Measurements from ENCODE around the gene PHC3.
A peak's percentile ranks its signal among the peaks of the same experiment; 100 is the strongest.

The PHC3 gene

DNA sequence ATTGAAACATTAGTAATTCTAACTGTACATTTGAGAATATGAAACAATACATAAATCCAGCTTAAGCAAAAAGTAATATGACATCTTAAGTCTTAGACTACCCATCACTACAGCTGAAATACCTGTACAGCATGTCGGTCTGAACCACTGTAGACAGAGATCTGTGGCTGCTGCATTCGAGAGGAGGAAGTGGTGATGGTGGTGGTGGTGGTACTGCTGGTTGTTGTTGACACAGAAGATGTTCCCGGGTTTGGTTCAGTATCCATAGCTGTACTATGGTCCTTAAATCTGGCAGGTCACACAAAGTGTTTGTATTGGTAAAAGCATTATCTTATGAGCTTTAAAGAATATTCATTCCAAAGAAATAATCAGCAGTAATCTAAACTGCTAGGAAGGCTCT, 2.9 kb downstream of the PHC3 start:
- DNase-seq (ENCODE audit: low read depth in 1 of 2, low spot score in 1 of 2) = peak in 1 of 2 experiments; percentile 44
- Histone ChIP-seq H3K27ac (replicated peaks) (no peak overlapping the region), H3K27me3 (ENCODE audit: insufficient read depth, poor library complexity, severe bottlenecking) (no peaks in the 10 kb centered on the region), H3K4me3 (replicated peaks; ENCODE audit: insufficient read depth, low read length) (no peak overlapping the region)
- peak; percentile 81 for TF ChIP-seq SPI1 (IDR thresholded peaks at IDR 0.05; ENCODE audit: borderline replicate concordance, low read depth)
- TF ChIP-seq, protein P1, sequence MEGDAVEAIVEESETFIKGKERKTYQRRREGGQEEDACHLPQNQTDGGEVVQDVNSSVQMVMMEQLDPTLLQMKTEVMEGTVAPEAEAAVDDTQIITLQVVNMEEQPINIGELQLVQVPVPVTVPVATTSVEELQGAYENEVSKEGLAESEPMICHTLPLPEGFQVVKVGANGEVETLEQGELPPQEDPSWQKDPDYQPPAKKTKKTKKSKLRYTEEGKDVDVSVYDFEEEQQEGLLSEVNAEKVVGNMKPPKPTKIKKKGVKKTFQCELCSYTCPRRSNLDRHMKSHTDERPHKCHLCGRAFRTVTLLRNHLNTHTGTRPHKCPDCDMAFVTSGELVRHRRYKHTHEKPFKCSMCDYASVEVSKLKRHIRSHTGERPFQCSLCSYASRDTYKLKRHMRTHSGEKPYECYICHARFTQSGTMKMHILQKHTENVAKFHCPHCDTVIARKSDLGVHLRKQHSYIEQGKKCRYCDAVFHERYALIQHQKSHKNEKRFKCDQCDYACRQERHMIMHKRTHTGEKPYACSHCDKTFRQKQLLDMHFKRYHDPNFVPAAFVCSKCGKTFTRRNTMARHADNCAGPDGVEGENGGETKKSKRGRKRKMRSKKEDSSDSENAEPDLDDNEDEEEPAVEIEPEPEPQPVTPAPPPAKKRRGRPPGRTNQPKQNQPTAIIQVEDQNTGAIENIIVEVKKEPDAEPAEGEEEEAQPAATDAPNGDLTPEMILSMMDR (IDR thresholded peaks at IDR 0.05; ENCODE audit: insufficient read depth, low read length) = no peak

DNA sequence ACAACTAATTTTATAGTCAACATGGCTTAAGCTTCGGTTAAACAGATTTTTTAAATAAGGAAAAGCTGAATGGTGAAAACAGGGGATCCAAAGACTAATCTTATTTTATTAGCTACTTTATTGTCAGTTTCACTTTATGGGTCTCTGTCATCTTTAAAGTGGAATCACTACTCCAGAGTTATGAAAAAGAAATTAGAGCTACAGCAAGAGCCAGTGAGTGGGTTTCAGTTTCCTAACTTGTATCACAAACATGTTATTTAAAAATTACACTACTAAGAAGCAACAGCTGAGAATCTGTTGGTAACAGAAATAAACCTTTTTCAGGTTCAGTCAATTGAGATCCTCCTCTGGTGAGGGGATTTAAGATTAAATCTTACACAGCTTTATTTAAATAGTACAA, 10.0 kb downstream of the PHC3 start:
- no peak overlapping the region; the same call in 1 of the 2 replicates for H3K27ac ChIP-seq (replicated peaks)
- DNase-seq (ENCODE audit: low read depth in 1 of 2, low spot score in 1 of 2) = no peak
- no peak overlapping the region for H3K4me3 ChIP-seq (replicated peaks; ENCODE audit: insufficient read depth, low read length)
- no peaks in the 10 kb centered on the region for H3K27me3 ChIP-seq (ENCODE audit: insufficient read depth, poor library complexity, severe bottlenecking)
- no peak for TF ChIP-seq SPI1 (IDR thresholded peaks at IDR 0.05; ENCODE audit: borderline replicate concordance, low read depth)
- TF ChIP-seq POLR2AphosphoS5 (IDR thresholded peaks at IDR 0.05; ENCODE audit: low read depth) = no peak
- TF ChIP-seq, protein P2, sequence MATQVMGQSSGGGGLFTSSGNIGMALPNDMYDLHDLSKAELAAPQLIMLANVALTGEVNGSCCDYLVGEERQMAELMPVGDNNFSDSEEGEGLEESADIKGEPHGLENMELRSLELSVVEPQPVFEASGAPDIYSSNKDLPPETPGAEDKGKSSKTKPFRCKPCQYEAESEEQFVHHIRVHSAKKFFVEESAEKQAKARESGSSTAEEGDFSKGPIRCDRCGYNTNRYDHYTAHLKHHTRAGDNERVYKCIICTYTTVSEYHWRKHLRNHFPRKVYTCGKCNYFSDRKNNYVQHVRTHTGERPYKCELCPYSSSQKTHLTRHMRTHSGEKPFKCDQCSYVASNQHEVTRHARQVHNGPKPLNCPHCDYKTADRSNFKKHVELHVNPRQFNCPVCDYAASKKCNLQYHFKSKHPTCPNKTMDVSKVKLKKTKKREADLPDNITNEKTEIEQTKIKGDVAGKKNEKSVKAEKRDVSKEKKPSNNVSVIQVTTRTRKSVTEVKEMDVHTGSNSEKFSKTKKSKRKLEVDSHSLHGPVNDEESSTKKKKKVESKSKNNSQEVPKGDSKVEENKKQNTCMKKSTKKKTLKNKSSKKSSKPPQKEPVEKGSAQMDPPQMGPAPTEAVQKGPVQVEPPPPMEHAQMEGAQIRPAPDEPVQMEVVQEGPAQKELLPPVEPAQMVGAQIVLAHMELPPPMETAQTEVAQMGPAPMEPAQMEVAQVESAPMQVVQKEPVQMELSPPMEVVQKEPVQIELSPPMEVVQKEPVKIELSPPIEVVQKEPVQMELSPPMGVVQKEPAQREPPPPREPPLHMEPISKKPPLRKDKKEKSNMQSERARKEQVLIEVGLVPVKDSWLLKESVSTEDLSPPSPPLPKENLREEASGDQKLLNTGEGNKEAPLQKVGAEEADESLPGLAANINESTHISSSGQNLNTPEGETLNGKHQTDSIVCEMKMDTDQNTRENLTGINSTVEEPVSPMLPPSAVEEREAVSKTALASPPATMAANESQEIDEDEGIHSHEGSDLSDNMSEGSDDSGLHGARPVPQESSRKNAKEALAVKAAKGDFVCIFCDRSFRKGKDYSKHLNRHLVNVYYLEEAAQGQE (IDR thresholded peaks at IDR 0.05; ENCODE audit: insufficient replicate concordance, low read depth) = no peak
- TF ChIP-seq, protein P1 (IDR thresholded peaks at IDR 0.05; ENCODE audit: insufficient read depth, low read length) = no peak
- TF ChIP-seq GABPA (IDR thresholded peaks at IDR 0.05; ENCODE audit: low read depth) = no peak

DNA sequence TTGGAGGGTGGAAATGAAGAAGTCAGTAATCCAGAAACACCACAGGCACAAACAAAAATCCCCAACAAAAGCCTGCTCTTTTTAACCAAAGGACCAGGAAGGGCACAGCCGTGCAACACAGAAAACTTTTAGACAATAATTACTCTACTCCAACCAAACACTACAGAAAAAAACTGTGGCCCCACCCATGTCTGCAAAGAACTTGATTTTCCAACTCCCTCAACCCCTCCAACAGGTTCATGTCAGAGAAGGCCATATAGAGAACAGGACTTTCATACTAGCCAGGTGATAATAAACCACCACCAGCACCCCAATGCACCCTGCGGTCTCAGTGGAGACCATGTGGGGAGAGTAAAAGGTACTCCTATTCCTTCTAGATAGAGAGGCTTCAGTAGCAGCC, 16.8 kb downstream of the PHC3 start:
- Histone ChIP-seq H3K4me3 (replicated peaks; ENCODE audit: insufficient read depth, low read length) (no peak overlapping the region), H3K27ac (replicated peaks) (no peak overlapping the region), H3K27me3 (ENCODE audit: insufficient read depth, poor library complexity, severe bottlenecking) (no peaks in the 10 kb centered on the region)
- DNase-seq (ENCODE audit: low read depth in 1 of 2, low spot score in 1 of 2) = no peak
- no peak for TF ChIP-seq SPI1 (IDR thresholded peaks at IDR 0.05; ENCODE audit: borderline replicate concordance, low read depth)
- TF ChIP-seq, protein P1 (IDR thresholded peaks at IDR 0.05; ENCODE audit: insufficient read depth, low read length) = no peak
- TF ChIP-seq, protein P2 (IDR thresholded peaks at IDR 0.05; ENCODE audit: insufficient replicate concordance, low read depth) = no peak
- no peak for TF ChIP-seq GABPA (IDR thresholded peaks at IDR 0.05; ENCODE audit: low read depth)
- TF ChIP-seq POLR2AphosphoS5 (IDR thresholded peaks at IDR 0.05; ENCODE audit: low read depth) = no peak

DNA sequence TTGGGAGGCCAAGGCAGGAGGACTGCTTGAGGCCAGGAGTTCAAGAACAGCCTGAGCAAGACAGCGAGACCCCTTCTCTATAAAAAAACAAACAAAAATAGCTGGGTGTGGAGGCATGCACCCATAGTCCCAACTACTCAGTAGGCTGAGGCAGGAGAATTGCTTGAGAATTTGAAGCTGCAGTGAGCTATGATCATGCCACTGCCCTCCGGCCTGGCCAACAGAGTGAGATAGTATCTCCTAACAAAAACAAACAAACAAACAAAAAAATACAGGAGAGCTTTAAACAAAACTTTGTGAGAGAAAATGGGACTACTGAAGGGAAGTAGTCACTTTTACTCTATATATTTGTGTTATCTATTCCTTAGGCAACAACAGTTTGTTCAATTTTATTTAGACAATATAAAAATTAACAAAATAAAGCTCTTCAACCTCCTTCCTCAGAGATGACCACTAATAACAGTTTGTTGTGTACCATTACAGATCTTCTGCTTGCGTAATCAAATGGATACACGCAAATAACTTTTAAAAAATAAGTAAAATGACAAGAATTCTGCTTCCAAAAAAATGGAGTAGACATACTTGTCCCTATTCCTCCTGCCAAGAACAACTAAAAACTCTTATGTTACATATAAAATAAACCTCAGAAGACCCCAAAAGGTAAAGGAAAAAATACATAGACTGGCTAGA, 17.4 kb downstream of the PHC3 start:
- H3K4me3 ChIP-seq (replicated peaks; ENCODE audit: insufficient read depth, low read length) = no peak overlapping the region
- DNase-seq (ENCODE audit: low read depth in 1 of 2, low spot score in 1 of 2) = no peak

More for the DNA sequence above, 17.4 kb downstream of the PHC3 start:
- TF ChIP-seq SPI1 (IDR thresholded peaks at IDR 0.05; ENCODE audit: borderline replicate concordance, low read depth) = no peak
- TF ChIP-seq, protein P2 (IDR thresholded peaks at IDR 0.05; ENCODE audit: insufficient replicate concordance, low read depth) = no peak
- TF ChIP-seq GABPA (IDR thresholded peaks at IDR 0.05; ENCODE audit: low read depth) = no peak
- TF ChIP-seq POLR2AphosphoS5 (IDR thresholded peaks at IDR 0.05; ENCODE audit: low read depth) = no peak
- TF ChIP-seq, protein P1 (IDR thresholded peaks at IDR 0.05; ENCODE audit: insufficient read depth, low read length) = no peak
- Histone ChIP-seq H3K27me3 (ENCODE audit: insufficient read depth, poor library complexity, severe bottlenecking) (no peaks in the 10 kb centered on the region), H3K27ac (replicated peaks) (no peak overlapping the region)

All from HL-60 (cell line).